Activated T-helper 1 cell treated with anti-CD3 and anti-CD28 coated beads, Interleukin-12 subunit alpha, Interleukin-12 subunit beta, Interleukin-2, Interleukin-4 antibody, amounts not matched to agents 30 ng/mL and 10 ng/mL and 1 ng/mL, durations not matched to agents 14 hours and 24 hours and 36 hours (primary cell): ENCODE results near the gene NTRK2. TPM values are rescaled to one million over a fixed set of nuclear protein-coding genes. Genes with fewer than 3 reads are reported as not detected.

Experiments
- DNase-seq: peaks from one replicate; pipeline ENCODE4 v3.0.0; 2021; ENCODE audit warnings: low spot score
- H3K27ac Mint-ChIP-seq: one replicate; pipeline ENCODE4 v1.8.0; 2021; ENCODE audit warnings: mild to moderate bottlenecking, mixed read lengths
- H3K27me3 Mint-ChIP-seq: one replicate; pipeline ENCODE4 v1.8.0; 2022; ENCODE audit warnings: mild to moderate bottlenecking, moderate library complexity, mixed read lengths; ENCODE audit not compliant: insufficient read depth
- H3K36me3 Mint-ChIP-seq: one replicate; pipeline ENCODE4 v1.8.0; 2021; ENCODE audit warnings: low read depth, mixed read lengths
- H3K4me1 Mint-ChIP-seq: one replicate; pipeline ENCODE4 v1.8.0; 2021; ENCODE audit warnings: low read depth, mixed read lengths
- H3K4me3 Mint-ChIP-seq: one replicate; pipeline ENCODE4 v1.8.0; 2021; ENCODE audit warnings: mild to moderate bottlenecking, moderate library complexity, mixed read lengths
- H3K9me3 Mint-ChIP-seq: one replicate; pipeline ENCODE4 v1.8.0; 2021; ENCODE audit warnings: mixed read lengths
- intact Hi-C: fragments of 100-400 bp; cut with micrococcal nuclease; formaldehyde crosslinking; loops from one replicate; pipeline ENCODE4 v1.15.1; 2024
- total RNA-seq: library from RNA; stranded (reverse); gene quantifications from 2 replicates; pipeline ENCODE4 v1.2.3, GENCODE V29; 2022

NTRK2 gene
- total RNA-seq, 1 donor from 2014 or later = 2.9 TPM

GRCh38 chr9:84751921-84752320 lies 82.4 kb downstream of the NTRK2 start:
- intact Hi-C loops = loop anchor here (2.0 to 10.0 kb wide), 3 partner anchors 15 to 1193 kb away; partner anchors contain the start of genes NAA35 and UBQLN1
- Mint-ChIP-seq H3K27me3 (no peaks in the 10 kb centered on the region), H3K9me3 (peaks cover 6% of the 10 kb centered on the region), H3K4me3 (no peak overlapping the region), H3K27ac (peak overlapping the region; percentile 49), H3K4me1 (peaks cover 60% of the 10 kb centered on the region), H3K36me3 (peaks cover 2% of the 10 kb centered on the region)
- no peak for DNase-seq

GRCh38 chr9:84754461-84754860 lies 84.9 kb downstream of the NTRK2 start:
- Mint-ChIP-seq H3K9me3 (peaks cover 6% of the 10 kb centered on the region), H3K27me3 (no peaks in the 10 kb centered on the region), H3K4me3 (no peak overlapping the region), H3K4me1 (peaks cover 69% of the 10 kb centered on the region), H3K36me3 (peaks cover 2% of the 10 kb centered on the region), H3K27ac (peak overlapping the region; percentile 35)
- no peak for DNase-seq
- intact Hi-C loops = loop anchor here (10.0 kb wide), 2 partner anchors 1050 to 1190 kb away; partner anchors contain the start of genes NAA35 and UBQLN1

- Mint-ChIP-seq H3K4me3 (no peak overlapping the region), H3K27ac (peak overlapping the region; percentile 62), H3K27me3 (no peaks in the 10 kb centered on the region), H3K9me3 (peaks cover 6% of the 10 kb centered on the region), H3K36me3 (peaks cover 2% of the 10 kb centered on the region), H3K4me1 (peaks cover 72% of the 10 kb centered on the region)
- DNase-seq = no peak
- intact Hi-C loops = loop anchor here (5.0 to 10.0 kb wide), 3 partner anchors 773 to 1190 kb away; partner anchors contain the start of genes HNRNPK, NAA35, RMI1 and UBQLN1
Measured at GRCh38 chr9:84754881-84755280, 85.4 kb downstream of the NTRK2 start.

GRCh38 chr9:84755380-84755779 lies 85.9 kb downstream of the NTRK2 start:
- peaks cover 2% of the 10 kb centered on the region for H3K36me3 Mint-ChIP-seq
- H3K4me3 Mint-ChIP-seq = no peak overlapping the region
- no peak for DNase-seq
- peaks cover 6% of the 10 kb centered on the region for H3K9me3 Mint-ChIP-seq
- intact Hi-C loops = loop anchor here (5.0 to 10.0 kb wide), 3 partner anchors 773 to 1189 kb away; partner anchors contain the start of genes HNRNPK, NAA35, RMI1 and UBQLN1
- no peaks in the 10 kb centered on the region for H3K27me3 Mint-ChIP-seq
- peaks cover 71% of the 10 kb centered on the region for H3K4me1 Mint-ChIP-seq
- peak overlapping the region; percentile 74 for H3K27ac Mint-ChIP-seq

- Mint-ChIP-seq H3K27me3 (no peaks in the 10 kb centered on the region), H3K4me3 (no peak overlapping the region), H3K9me3 (peaks cover 6% of the 10 kb centered on the region), H3K27ac (no peak overlapping the region), H3K36me3 (peaks cover 2% of the 10 kb centered on the region), H3K4me1 (peaks cover 71% of the 10 kb centered on the region)
- intact Hi-C loops = loop anchor here (5.0 to 10.0 kb wide), 3 partner anchors 774 to 1189 kb away; partner anchors contain the start of genes HNRNPK, NAA35, RMI1 and UBQLN1
- no peak for DNase-seq
Measured at GRCh38 chr9:84756171-84756570, 86.6 kb downstream of the NTRK2 start.

- peaks cover 73% of the 10 kb centered on the region for H3K4me1 Mint-ChIP-seq
- H3K27ac Mint-ChIP-seq = peak overlapping the region; percentile 11
Measured at GRCh38 chr9:84756731-84757130, 87.2 kb downstream of the NTRK2 start.

GRCh38 chr9:84758817-84759216 lies 89.3 kb downstream of the NTRK2 start:
- H3K9me3 Mint-ChIP-seq = peaks cover 20% of the 10 kb centered on the region
- peaks cover 12% of the 10 kb centered on the region for H3K36me3 Mint-ChIP-seq
- H3K4me3 Mint-ChIP-seq = peak overlapping the region; percentile 25
- peak overlapping the region; percentile 83 for H3K27ac Mint-ChIP-seq
- intact Hi-C loops = loop anchor here (5.0 to 10.0 kb wide), 3 partner anchors 777 to 1186 kb away; partner anchors contain the start of genes HNRNPK, NAA35, RMI1 and UBQLN1
- H3K4me1 Mint-ChIP-seq = peaks cover 60% of the 10 kb centered on the region
- no peaks in the 10 kb centered on the region for H3K27me3 Mint-ChIP-seq
- DNase-seq = no peak

More at GRCh38 chr9:84756731-84757130, 87.2 kb downstream of the NTRK2 start:
- Mint-ChIP-seq H3K4me3 (no peak overlapping the region), H3K36me3 (peaks cover 2% of the 10 kb centered on the region), H3K9me3 (peaks cover 7% of the 10 kb centered on the region), H3K27me3 (no peaks in the 10 kb centered on the region)
- DNase-seq = no peak
- intact Hi-C loops = loop anchor here (5.0 to 10.0 kb wide), 3 partner anchors 774 to 1188 kb away; partner anchors contain the start of genes HNRNPK, NAA35, RMI1 and UBQLN1

GRCh38 chr9:84759300-84759750 lies 89.8 kb downstream of the NTRK2 start:
- H3K27ac Mint-ChIP-seq = peak overlapping the region; percentile 83
- H3K4me3 Mint-ChIP-seq = peak overlapping the region; percentile 59
- peaks cover 55% of the 10 kb centered on the region for H3K4me1 Mint-ChIP-seq
- no peaks in the 10 kb centered on the region for H3K27me3 Mint-ChIP-seq
- peaks cover 10% of the 10 kb centered on the region for H3K36me3 Mint-ChIP-seq
- intact Hi-C loops = loop anchor here (5.0 to 10.0 kb wide), 3 partner anchors 777 to 1185 kb away; partner anchors contain the start of genes HNRNPK, NAA35, RMI1 and UBQLN1
- peak; percentile 49 for DNase-seq
- H3K9me3 Mint-ChIP-seq = peaks cover 20% of the 10 kb centered on the region

GRCh38 chr9:84759804-84760203 lies 90.3 kb downstream of the NTRK2 start:
- intact Hi-C loops = loop anchor here (2.0 to 10.0 kb wide), 6 partner anchors 19 to 1185 kb away; partner anchors contain the start of genes HNRNPK, NAA35, RMI1 and UBQLN1
- Mint-ChIP-seq H3K36me3 (peaks cover 10% of the 10 kb centered on the region), H3K27me3 (no peaks in the 10 kb centered on the region), H3K4me3 (peak overlapping the region; percentile 59), H3K27ac (peak overlapping the region; percentile 83), H3K9me3 (peaks cover 20% of the 10 kb centered on the region), H3K4me1 (peaks cover 51% of the 10 kb centered on the region)
- no peak for DNase-seq

GRCh38 chr9:84761137-84761808 lies 91.7 kb downstream of the NTRK2 start:
- Mint-ChIP-seq H3K36me3 (peaks cover 10% of the 10 kb centered on the region), H3K27ac (peak overlapping the region; percentile 61), H3K4me3 (peak overlapping the region; percentile 48), H3K9me3 (peaks cover 20% of the 10 kb centered on the region), H3K4me1 (peaks cover 37% of the 10 kb centered on the region), H3K27me3 (no peaks in the 10 kb centered on the region)
- intact Hi-C loops = loop anchor here (2.0 kb wide), 3 partner anchors 18 to 464 kb away; no protein-coding TSS in a partner anchor
- peak; percentile 4 for DNase-seq

- Mint-ChIP-seq H3K36me3 (no peaks in the 10 kb centered on the region), H3K27ac (no peak overlapping the region), H3K9me3 (no peaks in the 10 kb centered on the region), H3K27me3 (peaks cover 2% of the 10 kb centered on the region), H3K4me3 (no peak overlapping the region), H3K4me1 (no peaks in the 10 kb centered on the region)
- DNase-seq = no peak
- intact Hi-C loops = no loop called here
Measured at GRCh38 chr9:84772511-84772910, 103.0 kb downstream of the NTRK2 start.

- intact Hi-C loops = no loop called here
- peaks cover 2% of the 10 kb centered on the region for H3K27me3 Mint-ChIP-seq
- DNase-seq = no peak
- H3K27ac Mint-ChIP-seq = no peak overlapping the region
- H3K4me3 Mint-ChIP-seq = no peak overlapping the region
- H3K36me3 Mint-ChIP-seq = no peaks in the 10 kb centered on the region
- no peaks in the 10 kb centered on the region for H3K9me3 Mint-ChIP-seq
- H3K4me1 Mint-ChIP-seq = no peaks in the 10 kb centered on the region
Measured at GRCh38 chr9:84773022-84773421, 103.5 kb downstream of the NTRK2 start.
